Mesenchymal stem cell (in vitro differentiated cells and primary cell): ENCODE measurements around the gene GABBR2.

Experiments used
- DNase-seq: peaks from one replicate; pipeline ENCODE4 v3.0.0-alpha.2; 2013
- H2AFZ ChIP-seq: one replicate; pipeline ENCODE4 v1.6.1; 2013; ENCODE audit warnings: low read depth, mild to moderate bottlenecking, control low read depth, inconsistent platforms, low read length, moderate library complexity
- H2AK5ac ChIP-seq: 2 replicates; pipeline ENCODE4 v1.6.1; 2013; ENCODE audit warnings: low read length, moderate library complexity, mild to moderate bottlenecking, inconsistent platforms; ENCODE audit not compliant: severe bottlenecking
- H2BK120ac ChIP-seq: one replicate; pipeline ENCODE4 v1.6.1; 2013; ENCODE audit warnings: low read depth, mild to moderate bottlenecking, inconsistent platforms, low read length, moderate library complexity
- H2BK12ac ChIP-seq, 2 experiments: one replicate each; pipeline ENCODE4 v1.6.1; 2013; ENCODE audit warnings: inconsistent platforms in 2 of 2, low read length in 2 of 2, mild to moderate bottlenecking in 2 of 2, moderate library complexity in 2 of 2, control low read depth in 1 of 2
- H2BK15ac ChIP-seq: one replicate; pipeline ENCODE4 v1.6.1; 2013; ENCODE audit warnings: mild to moderate bottlenecking, low read depth, inconsistent platforms; ENCODE audit not compliant: poor library complexity, severe bottlenecking
- H2BK5ac ChIP-seq: 2 replicates; pipeline ENCODE4 v1.6.1; 2013; ENCODE audit warnings: low read depth, mild to moderate bottlenecking, low read length, control low read depth, inconsistent platforms; ENCODE audit not compliant: poor library complexity, severe bottlenecking
- H3K14ac ChIP-seq, 2 experiments: one replicate each; pipeline ENCODE4 v1.6.1; 2013; ENCODE audit warnings: inconsistent platforms in 2 of 2, low read length in 2 of 2, control low read depth in 1 of 2, mild to moderate bottlenecking in 1 of 2, moderate library complexity in 1 of 2
- H3K18ac ChIP-seq, 2 experiments: one replicate each; pipeline ENCODE4 v1.6.1; 2013; ENCODE audit warnings: inconsistent platforms in 2 of 2, low read length in 2 of 2, control low read depth in 1 of 2, low read depth in 1 of 2, mild to moderate bottlenecking in 1 of 2
- H3K23ac ChIP-seq, 2 experiments: one replicate each; pipeline ENCODE4 v1.6.1; 2013; ENCODE audit warnings: inconsistent platforms in 2 of 2, low read length in 2 of 2, mild to moderate bottlenecking in 2 of 2, moderate library complexity in 2 of 2, control low read depth in 1 of 2
- H3K27ac ChIP-seq: 2 replicates; pipeline ENCODE4 v1.5.1; 2013; ENCODE audit warnings: mild to moderate bottlenecking, moderate library complexity, low read length, control low read depth, inconsistent platforms; ENCODE audit not compliant: poor library complexity, severe bottlenecking
- H3K27me3 ChIP-seq, 2 experiments: 2 replicates each; pipeline versions ENCODE4 v1.6.1 to v1.7.0; 2013; ENCODE audit warnings: low read length in 2 of 2, mild to moderate bottlenecking in 2 of 2, moderate library complexity in 2 of 2, control low read depth in 1 of 2, inconsistent platforms in 1 of 2; ENCODE audit not compliant: control insufficient read depth in 1 of 2, insufficient read depth in 1 of 2
- H3K36me3 ChIP-seq, 2 experiments: 2 replicates each; pipeline versions ENCODE4 v1.6.1 to v1.7.0; 2013; ENCODE audit warnings: low read length in 2 of 2, control low read depth in 1 of 2, inconsistent platforms in 1 of 2, low read depth in 1 of 2, mild to moderate bottlenecking in 1 of 2; ENCODE audit not compliant: insufficient read depth in 2 of 2, control insufficient read depth in 1 of 2
- H3K4ac ChIP-seq, 2 experiments: one replicate each; pipeline ENCODE4 v1.6.1; 2013; ENCODE audit warnings: inconsistent platforms in 2 of 2, low read length in 2 of 2, mild to moderate bottlenecking in 2 of 2, moderate library complexity in 2 of 2, control low read depth in 1 of 2, low read depth in 1 of 2
- H3K4me1 ChIP-seq: 2 replicates; pipeline ENCODE4 v1.6.1; 2013; ENCODE audit warnings: low read depth, low read length, control low read depth; ENCODE audit not compliant: control insufficient read depth, insufficient read depth
- H3K4me2 ChIP-seq: 2 replicates; pipeline ENCODE4 v1.6.1; 2013; ENCODE audit warnings: low read length, mild to moderate bottlenecking, inconsistent platforms; ENCODE audit not compliant: poor library complexity, severe bottlenecking
- H3K4me3 ChIP-seq, 2 experiments: 2 replicates each; pipeline versions ENCODE4 v1.5.1 to v1.7.0; 2013; ENCODE audit warnings: low read length in 2 of 2, mild to moderate bottlenecking in 2 of 2, control low read depth in 1 of 2, low read depth in 1 of 2; ENCODE audit not compliant: insufficient read depth in 1 of 2
- H3K79me1 ChIP-seq: replicated peaks from 2 replicates; pipeline ENCODE4 v1.6.1; 2013; ENCODE audit warnings: mild to moderate bottlenecking, control low read depth, low read length, inconsistent platforms; ENCODE audit not compliant: poor library complexity, severe bottlenecking
- H3K9ac ChIP-seq: 2 replicates; pipeline ENCODE4 v1.7.0; 2013; ENCODE audit warnings: mild to moderate bottlenecking, low read length, moderate library complexity
- H3K9me3 ChIP-seq: 2 replicates; pipeline ENCODE4 v1.7.0; 2013; ENCODE audit warnings: mild to moderate bottlenecking, low read length; ENCODE audit not compliant: control insufficient read depth
- H4K8ac ChIP-seq: one replicate; pipeline ENCODE4 v1.6.1; 2013; ENCODE audit warnings: inconsistent platforms, mild to moderate bottlenecking, low read length, moderate library complexity
- H4K91ac ChIP-seq: one replicate; pipeline ENCODE4 v1.6.1; 2013; ENCODE audit warnings: mild to moderate bottlenecking, low read length, inconsistent platforms
- WGBS: methylation state at CpG from one replicate; pipeline ENCODE4 v1.1.7; 2013; ENCODE audit warnings: mixed read lengths; 5-methylcytosine and 5-hydroxymethylcytosine counted together

The GABBR2 gene

GRCh38 chr9:98333703-98334582 is 374.8 kb downstream of the GABBR2 start:
- H3K4me3 ChIP-seq, result no peak overlapping the region
- H2BK12ac ChIP-seq, result no peak overlapping the region
- H3K23ac ChIP-seq, result no peak overlapping the region
- H3K4ac ChIP-seq, result no peak overlapping the region
- peak; percentile 41 for DNase-seq
- H2AFZ ChIP-seq, result no peak overlapping the region
- H4K91ac ChIP-seq, result no peak overlapping the region
- H3K4me1 ChIP-seq, result no peaks in the 10 kb centered on the region
- H2BK5ac ChIP-seq, result no peak overlapping the region
- H3K36me3 ChIP-seq, result no peaks in the 10 kb centered on the region
- H3K27me3 ChIP-seq, result peaks cover 0 to 13% of the 10 kb centered on the region in 2 experiments
- no peak overlapping the region for H2AK5ac ChIP-seq
- H2BK15ac ChIP-seq, result no peak overlapping the region
- peak overlapping the region in 1 of 2 experiments; percentile 3 for H3K14ac ChIP-seq
- H3K9me3 ChIP-seq, result no peaks in the 10 kb centered on the region
- H3K9ac ChIP-seq, result peak overlapping the region; percentile 12
- no peak overlapping the region for H3K18ac ChIP-seq
- H2BK120ac ChIP-seq, result no peak overlapping the region
- H3K27ac ChIP-seq, result no peak overlapping the region
- WGBS, result 35% methylated on average over 3 of the region's 5 CpGs
- H4K8ac ChIP-seq, result no peak overlapping the region
- no peaks in the 10 kb centered on the region for H3K79me1 ChIP-seq
- no peak overlapping the region for H3K4me2 ChIP-seq

- H3K9me3 ChIP-seq, result no peaks in the 10 kb centered on the region
- DNase-seq, result no peak
- no peak overlapping the region for H2BK12ac ChIP-seq
- H2AK5ac ChIP-seq, result no peak overlapping the region
- H3K9ac ChIP-seq, result no peak overlapping the region
- H2AFZ ChIP-seq, result no peak overlapping the region
- H3K79me1 ChIP-seq, result no peaks in the 10 kb centered on the region
- no peak overlapping the region for H3K27ac ChIP-seq
- no peak overlapping the region for H3K4me3 ChIP-seq
- H2BK15ac ChIP-seq, result no peak overlapping the region
- no peak overlapping the region for H4K8ac ChIP-seq
- no peaks in the 10 kb centered on the region for H3K36me3 ChIP-seq
- 93% methylated on average over 8 of the region's 8 CpGs for WGBS
- peaks cover 0 to 13% of the 10 kb centered on the region in 2 experiments for H3K27me3 ChIP-seq
- no peak overlapping the region for H3K23ac ChIP-seq
- H3K4me2 ChIP-seq, result no peak overlapping the region
- H3K4ac ChIP-seq, result no peak overlapping the region
- H3K18ac ChIP-seq, result no peak overlapping the region
- H2BK5ac ChIP-seq, result no peak overlapping the region
- no peak overlapping the region for H2BK120ac ChIP-seq
- H4K91ac ChIP-seq, result no peak overlapping the region
- H3K4me1 ChIP-seq, result no peaks in the 10 kb centered on the region
- H3K14ac ChIP-seq, result no peak overlapping the region
Measured at GRCh38 chr9:98332405-98332831, 376.3 kb downstream of the GABBR2 start.

GRCh38 chr9:98331536-98332259 is 377.0 kb downstream of the GABBR2 start:
- H3K9me3 ChIP-seq, result no peaks in the 10 kb centered on the region
- DNase-seq, result no peak
- no peak overlapping the region for H3K4me3 ChIP-seq
- peaks cover 0 to 13% of the 10 kb centered on the region in 2 experiments for H3K27me3 ChIP-seq
- no peak overlapping the region for H2BK12ac ChIP-seq
- no peaks in the 10 kb centered on the region for H3K79me1 ChIP-seq
- H3K4me2 ChIP-seq, result no peak overlapping the region
- H3K27ac ChIP-seq, result no peak overlapping the region
- H3K18ac ChIP-seq, result no peak overlapping the region
- H2BK5ac ChIP-seq, result no peak overlapping the region
- H3K9ac ChIP-seq, result no peak overlapping the region
- no peak overlapping the region for H2BK15ac ChIP-seq
- no peak overlapping the region for H2AK5ac ChIP-seq
- H3K14ac ChIP-seq, result peak overlapping the region in 1 of 2 experiments; percentile 44
- no peaks in the 10 kb centered on the region for H3K36me3 ChIP-seq
- no peaks in the 10 kb centered on the region for H3K4me1 ChIP-seq
- 87% methylated on average over 6 of the region's 6 CpGs for WGBS
- H4K8ac ChIP-seq, result no peak overlapping the region
- H2BK120ac ChIP-seq, result no peak overlapping the region
- H3K23ac ChIP-seq, result no peak overlapping the region
- H4K91ac ChIP-seq, result no peak overlapping the region
- H2AFZ ChIP-seq, result no peak overlapping the region
- no peak overlapping the region for H3K4ac ChIP-seq

- Histone ChIP-seq H3K4me2 (no peak overlapping the region), H3K4me3 (no peak overlapping the region), H2AFZ (no peak overlapping the region), H4K91ac (no peak overlapping the region), H2BK15ac (no peak overlapping the region), H2BK120ac (no peak overlapping the region), H3K4ac (no peak overlapping the region), H3K36me3 (no peaks in the 10 kb centered on the region), H3K9me3 (no peaks in the 10 kb centered on the region), H3K23ac (no peak overlapping the region), H3K14ac (no peak overlapping the region), H3K27me3 (peaks cover 0 to 13% of the 10 kb centered on the region in 2 experiments), H2BK5ac (no peak overlapping the region), H2AK5ac (no peak overlapping the region), H3K9ac (no peak overlapping the region), H3K27ac (no peak overlapping the region), H4K8ac (no peak overlapping the region), H3K79me1 (no peaks in the 10 kb centered on the region), H2BK12ac (no peak overlapping the region), H3K18ac (no peak overlapping the region), H3K4me1 (no peaks in the 10 kb centered on the region)
- peak; percentile 63 for DNase-seq
- WGBS, result 82% methylated on average over 5 of the region's 6 CpGs
Measured at GRCh38 chr9:98330831-98331230, 377.9 kb downstream of the GABBR2 start.
